ENCODE results near the gene SH3RF3. TPM values are rescaled to one million over a fixed set of nuclear protein-coding genes. Genes with fewer than 3 reads are reported as not detected.

SH3RF3 gene
- total and polyA plus RNA-seq, 4 experiments from 2014 or later = 0.26 to 2.2 (median 2.1) TPM; not detected in 1

DNA sequence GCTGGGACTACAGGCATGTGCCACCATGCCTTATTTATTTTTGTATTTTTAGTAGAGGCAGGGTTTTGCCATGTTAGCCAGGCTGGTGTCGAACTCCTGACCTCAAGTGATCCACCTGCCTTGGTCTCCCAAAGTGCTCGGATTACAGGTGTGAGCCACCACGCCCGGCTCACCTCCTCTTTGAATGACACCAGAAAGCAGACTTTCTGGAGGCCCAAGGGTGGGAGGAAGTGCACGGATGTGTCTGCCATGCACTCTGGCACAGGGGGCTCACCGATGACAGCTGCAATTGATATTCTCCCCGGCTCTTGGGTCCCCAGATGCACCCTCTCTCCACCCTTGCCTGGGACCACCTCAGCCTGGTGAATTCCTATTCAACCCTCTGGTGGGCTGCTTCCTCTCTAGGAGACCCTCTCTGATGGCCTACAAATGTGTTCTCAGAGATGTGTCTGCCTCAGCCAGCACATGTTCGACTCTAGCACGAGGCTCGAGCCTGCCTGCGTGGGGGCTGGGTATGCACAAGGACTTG is 397.5 kb downstream of the SH3RF3 start:
- H3K9me3 Mint-ChIP-seq = no peaks in the 10 kb centered on the region
- ChIA-PET CTCF (ENCODE audit: partially characterized antibody) (interaction anchor here (1.4 kb wide), 1 partner anchor 16 kb away, joined by 7 read pairs; no protein-coding TSS in a partner anchor), POLR2A (ENCODE audit: partially characterized antibody) (no interaction called here)
- intact Hi-C loops (cut with micrococcal nuclease) = no loop called here
- no peaks in the 10 kb centered on the region for H3K4me1 ChIP-seq (ENCODE audit: insufficient read depth, low read length)
- no peak overlapping the region for H3K4me3 ChIP-seq (ENCODE audit: low read length in 2 of 2)
- H3K4me1 Mint-ChIP-seq = no peaks in the 10 kb centered on the region
- peaks cover 9 to 17% of the 10 kb centered on the region in 2 donors for H3K27me3 Mint-ChIP-seq
- DNase-seq = no peak
- H3K36me3 ChIP-seq (ENCODE audit: insufficient read depth, low read length) = no peaks in the 10 kb centered on the region
- no peak overlapping the region for H3K27ac Mint-ChIP-seq
- H3K36me3 Mint-ChIP-seq = no peaks in the 10 kb centered on the region
- no peaks in the 10 kb centered on the region for H3K9me3 ChIP-seq (ENCODE audit: control insufficient read depth in 1 of 2, low read length in 2 of 2)
- no peak overlapping the region for H3K27ac ChIP-seq (ENCODE audit: low read depth, low read length)
- H3K27me3 ChIP-seq (ENCODE audit: insufficient read depth, low read length) = no peaks in the 10 kb centered on the region
- no peak overlapping the region for H3K4me3 Mint-ChIP-seq

DNA sequence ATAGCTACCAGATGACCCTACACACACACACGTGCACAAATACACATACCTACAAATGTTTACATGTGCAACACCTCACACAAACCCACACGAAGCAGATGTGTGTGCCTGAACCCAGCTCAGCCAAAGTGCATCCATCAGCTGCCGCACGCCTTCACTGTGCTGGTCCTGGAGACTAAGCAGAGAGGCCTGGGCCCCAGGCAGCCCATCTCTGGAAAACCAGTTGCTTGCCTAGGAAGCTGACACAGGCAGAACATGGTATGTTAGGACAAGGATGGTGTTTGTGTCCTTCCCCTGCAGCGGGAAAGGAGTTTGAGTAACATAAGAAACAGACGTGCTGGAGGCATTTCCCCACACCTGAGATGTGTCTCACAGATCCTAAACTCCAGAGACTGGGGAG is 398.1 kb downstream of the SH3RF3 start:
- H3K4me3 Mint-ChIP-seq = no peak overlapping the region
- H3K4me1 Mint-ChIP-seq = no peaks in the 10 kb centered on the region
- CTCF ChIA-PET (ENCODE audit: partially characterized antibody) = no interaction called here
- POLR2A ChIA-PET (ENCODE audit: partially characterized antibody) = no interaction called here
- peaks cover 10 to 22% of the 10 kb centered on the region in 2 donors for H3K27me3 Mint-ChIP-seq
- H3K27ac ChIP-seq (ENCODE audit: low read depth, low read length) = no peak overlapping the region
- H3K36me3 ChIP-seq (ENCODE audit: insufficient read depth, low read length) = no peaks in the 10 kb centered on the region
- no peak for DNase-seq
- intact Hi-C loops (cut with micrococcal nuclease) = no loop called here
- H3K27me3 ChIP-seq (ENCODE audit: insufficient read depth, low read length) = no peaks in the 10 kb centered on the region
- no peak overlapping the region for H3K27ac Mint-ChIP-seq
- H3K4me1 ChIP-seq (ENCODE audit: insufficient read depth, low read length) = no peaks in the 10 kb centered on the region
- no peaks in the 10 kb centered on the region for H3K9me3 ChIP-seq (ENCODE audit: control insufficient read depth in 1 of 2, low read length in 2 of 2)
- H3K9me3 Mint-ChIP-seq = no peaks in the 10 kb centered on the region
- no peaks in the 10 kb centered on the region for H3K36me3 Mint-ChIP-seq
- no peak overlapping the region for H3K4me3 ChIP-seq (ENCODE audit: low read length in 2 of 2)

DNA sequence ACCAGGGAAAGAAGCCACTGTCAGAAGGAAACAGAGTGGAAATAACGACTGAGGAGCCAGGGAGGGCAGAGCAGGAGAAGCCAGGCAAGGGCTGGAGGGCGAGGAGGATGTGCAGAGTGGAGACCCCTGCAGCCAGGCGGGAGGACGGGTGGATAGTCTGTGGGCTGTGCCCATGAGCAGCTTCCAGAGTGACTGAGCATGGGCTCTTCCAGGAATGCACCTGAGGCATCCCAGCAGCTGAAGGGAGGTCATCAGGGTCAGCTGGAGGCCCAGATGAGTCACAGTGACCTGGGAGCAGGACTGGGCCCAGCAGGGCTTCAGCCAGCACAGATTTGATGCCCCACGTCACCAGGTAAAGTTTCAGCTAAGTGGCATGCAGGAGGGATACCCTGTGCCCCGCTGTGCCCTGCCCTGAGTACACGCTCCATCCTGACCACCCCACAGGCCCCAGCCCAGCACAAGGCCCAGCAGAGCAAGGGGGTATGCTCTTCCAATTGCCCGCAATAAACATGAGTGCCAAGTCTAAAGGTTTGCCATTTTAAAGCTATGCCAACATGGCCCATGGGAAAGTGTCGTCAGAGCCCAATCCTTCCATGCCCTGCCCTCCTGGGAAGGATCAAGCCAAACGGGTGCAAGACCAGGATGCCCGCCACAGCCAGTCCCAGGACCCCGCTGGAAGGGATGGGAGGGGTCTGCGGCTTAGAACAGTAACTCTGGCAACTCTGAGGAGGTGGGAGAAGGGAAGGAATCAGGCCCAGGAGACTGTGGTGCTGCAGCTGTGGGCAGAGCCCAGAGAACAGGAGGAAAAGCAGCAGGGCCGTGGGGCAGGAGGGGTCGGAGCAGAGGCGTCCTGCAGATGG is 399.1 kb downstream of the SH3RF3 start:
- intact Hi-C loops (cut with micrococcal nuclease) = no loop called here
- H3K36me3 Mint-ChIP-seq = no peaks in the 10 kb centered on the region
- POLR2A ChIA-PET (ENCODE audit: partially characterized antibody) = no interaction called here

DNA sequence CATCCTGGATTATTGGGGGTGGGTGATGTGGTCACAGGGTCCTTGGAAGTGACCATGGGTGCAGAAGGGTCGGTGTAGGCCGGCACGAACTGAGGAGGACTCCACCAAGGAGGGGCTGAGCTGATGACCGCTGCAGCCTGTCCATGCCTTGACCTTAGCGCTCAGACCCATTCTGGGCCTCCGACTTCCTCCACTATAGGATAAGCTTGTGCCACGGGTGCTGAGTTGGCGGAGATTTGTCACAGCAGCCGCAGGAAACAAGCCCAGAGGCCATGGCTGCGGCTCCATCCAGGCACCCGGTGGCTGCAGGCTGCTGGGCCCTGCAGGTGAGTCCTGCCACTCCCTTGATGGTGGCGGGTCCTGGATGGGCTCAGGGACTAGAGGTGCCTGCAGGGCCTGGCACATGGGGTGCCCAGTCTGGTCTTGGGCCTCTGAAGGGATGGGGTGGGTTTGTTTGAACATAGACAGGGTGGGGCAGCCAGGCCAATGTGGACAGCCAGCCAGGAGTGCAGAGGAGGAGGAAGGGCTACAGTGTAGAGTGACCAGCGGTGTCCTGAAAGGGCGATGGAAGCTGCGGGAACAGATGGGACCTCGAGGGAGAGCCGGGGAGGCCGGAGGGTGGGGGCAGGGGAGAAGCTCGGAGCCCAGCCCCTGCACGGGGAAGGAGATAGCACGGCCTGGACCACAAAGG is 400.0 kb downstream of the SH3RF3 start:
- no peak overlapping the region for H3K27ac Mint-ChIP-seq
- intact Hi-C loops (cut with micrococcal nuclease) = no loop called here
- no peaks in the 10 kb centered on the region for H3K4me1 ChIP-seq (ENCODE audit: insufficient read depth, low read length)
- H3K27me3 ChIP-seq (ENCODE audit: insufficient read depth, low read length) = no peaks in the 10 kb centered on the region
- no peak overlapping the region for H3K27ac ChIP-seq (ENCODE audit: low read depth, low read length)
- H3K36me3 Mint-ChIP-seq = no peaks in the 10 kb centered on the region
- no peaks in the 10 kb centered on the region for H3K4me1 Mint-ChIP-seq
- no peaks in the 10 kb centered on the region for H3K9me3 Mint-ChIP-seq
- no peak overlapping the region for H3K4me3 ChIP-seq (ENCODE audit: low read length in 2 of 2)
- CTCF ChIA-PET (ENCODE audit: partially characterized antibody) = no interaction called here
- no peaks in the 10 kb centered on the region for H3K36me3 ChIP-seq (ENCODE audit: insufficient read depth, low read length)
- POLR2A ChIA-PET (ENCODE audit: partially characterized antibody) = no interaction called here
- no peaks in the 10 kb centered on the region for H3K9me3 ChIP-seq (ENCODE audit: control insufficient read depth in 1 of 2, low read length in 2 of 2)
- no peak overlapping the region for H3K4me3 Mint-ChIP-seq
- H3K27me3 Mint-ChIP-seq = peaks cover 11 to 32% of the 10 kb centered on the region in 2 donors
- DNase-seq = no peak

More for the DNA sequence above, 399.1 kb downstream of the SH3RF3 start:
- no peak for DNase-seq
- Mint-ChIP-seq H3K27ac (no peak overlapping the region), H3K9me3 (no peaks in the 10 kb centered on the region), H3K4me3 (no peak overlapping the region), H3K4me1 (no peaks in the 10 kb centered on the region), H3K27me3 (peaks cover 11 to 29% of the 10 kb centered on the region in 2 donors)
- Histone ChIP-seq H3K27me3 (ENCODE audit: insufficient read depth, low read length) (no peaks in the 10 kb centered on the region), H3K9me3 (ENCODE audit: control insufficient read depth in 1 of 2, low read length in 2 of 2) (no peaks in the 10 kb centered on the region), H3K27ac (ENCODE audit: low read depth, low read length) (no peak overlapping the region), H3K36me3 (ENCODE audit: insufficient read depth, low read length) (no peaks in the 10 kb centered on the region), H3K4me3 (ENCODE audit: low read length in 2 of 2) (no peak overlapping the region), H3K4me1 (ENCODE audit: insufficient read depth, low read length) (no peaks in the 10 kb centered on the region)
- CTCF ChIA-PET (ENCODE audit: partially characterized antibody) = no interaction called here

DNA sequence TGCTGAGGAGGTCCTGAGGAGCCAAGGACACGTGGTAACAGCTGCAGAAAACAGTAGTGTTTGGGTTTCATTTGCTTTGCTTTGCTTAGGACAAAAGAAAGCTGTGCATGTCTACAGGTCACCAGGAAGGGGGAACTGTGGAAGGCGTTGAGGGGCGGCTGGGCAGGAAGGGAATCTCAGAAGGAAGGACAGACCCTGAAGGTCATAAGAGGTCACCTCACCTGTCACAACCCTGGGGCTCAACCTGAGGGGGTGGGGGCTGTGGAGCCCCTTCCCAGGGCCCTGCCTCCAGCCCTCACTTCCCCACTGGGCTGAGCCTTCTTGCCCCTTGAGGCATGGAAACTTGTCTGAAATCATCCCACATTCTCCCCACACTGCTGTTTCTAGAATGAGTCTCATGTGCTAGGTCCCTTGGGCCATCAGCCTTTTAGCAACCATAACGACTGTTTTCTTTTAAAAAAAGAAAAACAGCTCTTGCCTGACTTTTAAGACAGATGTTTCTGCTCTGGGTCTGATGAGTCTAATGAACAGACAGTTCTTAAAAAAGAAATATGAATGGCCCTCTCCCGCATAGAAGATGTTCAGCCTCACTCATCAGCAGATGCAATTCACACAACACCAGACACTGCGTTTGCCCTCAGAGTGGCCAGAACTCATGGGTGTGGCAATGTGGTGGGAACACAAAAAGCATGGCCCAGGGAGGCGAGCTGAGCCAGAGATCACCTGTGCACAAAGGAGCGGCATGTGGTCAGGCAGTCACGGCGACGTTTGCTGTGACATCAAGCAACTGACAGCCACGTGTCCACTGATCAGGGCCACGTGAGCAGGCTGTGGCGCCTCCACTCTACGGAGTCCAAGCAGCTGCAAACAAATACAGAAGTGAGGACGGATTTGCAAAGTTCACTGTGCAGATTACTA is 400.8 kb downstream of the SH3RF3 start:
- Histone ChIP-seq H3K36me3 (ENCODE audit: insufficient read depth, low read length) (no peaks in the 10 kb centered on the region), H3K27me3 (ENCODE audit: insufficient read depth, low read length) (no peaks in the 10 kb centered on the region), H3K27ac (ENCODE audit: low read depth, low read length) (no peak overlapping the region), H3K4me1 (ENCODE audit: insufficient read depth, low read length) (no peaks in the 10 kb centered on the region), H3K4me3 (ENCODE audit: low read length in 2 of 2) (no peak overlapping the region), H3K9me3 (ENCODE audit: control insufficient read depth in 1 of 2, low read length in 2 of 2) (no peaks in the 10 kb centered on the region)
- intact Hi-C loops (cut with micrococcal nuclease) = no loop called here
- Mint-ChIP-seq H3K27ac (no peak overlapping the region), H3K4me1 (no peaks in the 10 kb centered on the region), H3K36me3 (no peaks in the 10 kb centered on the region), H3K4me3 (no peak overlapping the region), H3K9me3 (no peaks in the 10 kb centered on the region), H3K27me3 (peaks cover 11 to 32% of the 10 kb centered on the region in 2 donors)
- ChIA-PET POLR2A (ENCODE audit: partially characterized antibody) (no interaction called here), CTCF (ENCODE audit: partially characterized antibody) (interaction anchor here (0.6 kb wide), 1 partner anchor 606 kb away, joined by 3 read pairs; no protein-coding TSS in a partner anchor)
- no peak for DNase-seq

DNA sequence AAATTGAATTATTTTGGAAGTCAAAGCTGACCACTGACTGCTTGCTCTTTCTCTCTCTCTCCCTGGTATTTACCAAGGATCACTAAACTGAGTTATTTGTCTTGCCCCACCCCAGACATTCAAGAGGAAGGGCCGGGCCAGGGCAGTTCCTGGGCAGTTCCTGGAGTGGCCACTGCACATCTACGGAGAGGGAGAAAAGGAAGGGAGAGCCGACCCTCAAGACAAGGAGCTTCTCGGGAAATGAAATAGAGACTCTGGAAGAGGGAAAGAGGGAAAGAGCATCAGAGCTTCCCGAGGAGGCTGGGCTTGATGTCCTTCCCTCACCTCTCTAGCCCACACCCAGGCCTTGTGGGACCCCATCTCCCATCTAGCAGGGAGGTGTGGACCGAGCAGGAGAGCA is 401.7 kb downstream of the SH3RF3 start:
- Histone ChIP-seq H3K36me3 (ENCODE audit: insufficient read depth, low read length) (no peaks in the 10 kb centered on the region), H3K4me3 (ENCODE audit: low read length in 2 of 2) (no peak overlapping the region), H3K9me3 (ENCODE audit: control insufficient read depth in 1 of 2, low read length in 2 of 2) (no peaks in the 10 kb centered on the region), H3K27me3 (ENCODE audit: insufficient read depth, low read length) (no peaks in the 10 kb centered on the region), H3K27ac (ENCODE audit: low read depth, low read length) (no peak overlapping the region), H3K4me1 (ENCODE audit: insufficient read depth, low read length) (no peaks in the 10 kb centered on the region)
- Mint-ChIP-seq H3K27ac (no peak overlapping the region), H3K36me3 (no peaks in the 10 kb centered on the region), H3K4me3 (no peak overlapping the region), H3K4me1 (no peaks in the 10 kb centered on the region), H3K9me3 (no peaks in the 10 kb centered on the region), H3K27me3 (peaks cover 12 to 32% of the 10 kb centered on the region in 2 donors)
- POLR2A ChIA-PET (ENCODE audit: partially characterized antibody) = no interaction called here
- no peak for DNase-seq
- CTCF ChIA-PET (ENCODE audit: partially characterized antibody) = no interaction called here
- intact Hi-C loops (cut with micrococcal nuclease) = no loop called here

DNA sequence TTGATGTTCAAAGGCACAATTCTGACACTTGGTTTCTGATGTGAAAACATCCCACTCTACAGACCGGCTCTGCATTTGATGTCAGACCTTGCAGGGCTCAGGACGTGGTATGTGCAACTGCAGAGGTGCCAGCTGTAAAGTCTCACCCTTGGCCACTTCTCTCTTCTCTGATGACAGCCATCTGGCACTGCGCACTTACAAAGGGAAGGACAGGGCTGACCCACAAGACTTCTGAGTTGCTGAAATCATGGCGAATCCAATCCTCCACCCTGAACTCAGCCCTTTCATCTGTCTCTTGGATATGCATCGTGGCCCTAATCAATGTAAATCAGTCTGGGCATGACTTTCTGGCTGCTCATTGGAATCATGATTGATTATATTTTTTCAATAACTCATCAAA is 402.2 kb downstream of the SH3RF3 start:
- CTCF ChIA-PET (ENCODE audit: partially characterized antibody) = no interaction called here

More for the DNA sequence above, 402.2 kb downstream of the SH3RF3 start:
- no peaks in the 10 kb centered on the region for H3K36me3 Mint-ChIP-seq
- no peaks in the 10 kb centered on the region for H3K4me1 Mint-ChIP-seq
- H3K4me3 Mint-ChIP-seq = no peak overlapping the region
- peaks cover 12 to 32% of the 10 kb centered on the region in 2 donors for H3K27me3 Mint-ChIP-seq
- intact Hi-C loops (cut with micrococcal nuclease) = no loop called here
- H3K9me3 ChIP-seq (ENCODE audit: control insufficient read depth in 1 of 2, low read length in 2 of 2) = no peaks in the 10 kb centered on the region
- POLR2A ChIA-PET (ENCODE audit: partially characterized antibody) = no interaction called here
- H3K27me3 ChIP-seq (ENCODE audit: insufficient read depth, low read length) = no peaks in the 10 kb centered on the region
- no peak overlapping the region for H3K4me3 ChIP-seq (ENCODE audit: low read length in 2 of 2)
- DNase-seq = no peak
- no peaks in the 10 kb centered on the region for H3K36me3 ChIP-seq (ENCODE audit: insufficient read depth, low read length)
- no peak overlapping the region for H3K27ac ChIP-seq (ENCODE audit: low read depth, low read length)
- peaks cover 0 to under 1% (median 0%) of the 10 kb centered on the region in 8 donors for H3K9me3 Mint-ChIP-seq
- no peak overlapping the region for H3K27ac Mint-ChIP-seq
- no peaks in the 10 kb centered on the region for H3K4me1 ChIP-seq (ENCODE audit: insufficient read depth, low read length)
